GM23338 (cell line): ENCODE measurements around the gene DDX20. TPM values are rescaled to one million over a fixed set of nuclear protein-coding genes. Genes with fewer than 3 reads are reported as not detected.

Source experiments
- ATAC-seq: fragments of 200-7000 bp; cut with Tn5 transposase; 3 replicates; pipeline ENCODE4 v1.9.1; 2020
- DNase-seq: peaks from one replicate; pipeline ENCODE4 v3.0.0-alpha.2; 2015; ENCODE audit warnings: low spot score
- H2AFZ ChIP-seq: fragments of 200-600 bp; sonication (generic); 2 replicates; pipeline ENCODE4 v1.8.0; 2016; ENCODE audit warnings: antibody characterized with exemption, mild to moderate bottlenecking, moderate library complexity
- H3F3A ChIP-seq: fragments of 200-600 bp; sonication (generic); replicated peaks from 2 replicates; pipeline ENCODE4 v1.8.0; 2017; ENCODE audit warnings: antibody characterized with exemption, mixed run types, low read depth
- H3K27ac ChIP-seq: fragments of 200-600 bp; sonication (generic); 2 replicates; pipeline ENCODE4 v1.6.1; 2016; ENCODE audit warnings: low read depth
- H3K27me3 ChIP-seq: fragments of 200-600 bp; sonication (generic); 2 replicates; pipeline ENCODE4 v1.8.0; 2016; ENCODE audit warnings: mild to moderate bottlenecking, mixed run types, moderate library complexity; ENCODE audit not compliant: insufficient read depth
- H3K36me3 ChIP-seq: fragments of 200-600 bp; sonication (generic); 2 replicates; pipeline ENCODE4 v1.8.0; 2016; ENCODE audit warnings: mild to moderate bottlenecking; ENCODE audit not compliant: insufficient read depth
- H3K4me1 ChIP-seq: fragments of 200-600 bp; sonication (generic); 2 replicates; pipeline ENCODE4 v1.8.0; 2016; ENCODE audit warnings: mild to moderate bottlenecking, moderate library complexity; ENCODE audit not compliant: insufficient read depth
- H3K4me2 ChIP-seq: fragments of 200-600 bp; sonication (generic); 2 replicates; pipeline ENCODE4 v1.7.1; 2017; ENCODE audit warnings: mixed run types
- H3K4me3 ChIP-seq: fragments of 200-600 bp; sonication (generic); 2 replicates; pipeline ENCODE4 v1.6.1; 2016; ENCODE audit warnings: mixed run types
- H3K79me2 ChIP-seq: fragments of 200-600 bp; sonication (generic); replicated peaks from 2 replicates; pipeline ENCODE4 v1.8.0; 2017; ENCODE audit warnings: mild to moderate bottlenecking; ENCODE audit not compliant: insufficient read depth
- H3K9me2 ChIP-seq: fragments of 200-600 bp; sonication (generic); 2 replicates; pipeline ENCODE4 v1.8.0; 2017; ENCODE audit not compliant: insufficient read depth
- H4K20me1 ChIP-seq: fragments of 200-600 bp; sonication (generic); replicated peaks from 2 replicates; pipeline ENCODE4 v1.8.0; 2017; ENCODE audit warnings: mild to moderate bottlenecking; ENCODE audit not compliant: insufficient read depth
- H3K27ac Mint-ChIP-seq: 2 replicates; pipeline ENCODE4 v1.8.0; 2020; ENCODE audit warnings: inconsistent platforms, mild to moderate bottlenecking, moderate library complexity, mixed read lengths
- H3K27me3 Mint-ChIP-seq: 3 replicates; pipeline ENCODE4 v1.8.0; 2022; ENCODE audit warnings: low read depth, mild to moderate bottlenecking, moderate library complexity, mixed read lengths, inconsistent platforms; ENCODE audit not compliant: insufficient read depth, poor library complexity
- H3K36me3 Mint-ChIP-seq: 3 replicates; pipeline ENCODE4 v1.8.0; 2021; ENCODE audit warnings: low read depth, mild to moderate bottlenecking, inconsistent platforms, moderate library complexity, mixed read lengths
- H3K4me1 Mint-ChIP-seq: 3 replicates; pipeline ENCODE4 v1.8.0; 2020; ENCODE audit warnings: mild to moderate bottlenecking, inconsistent platforms, mixed read lengths
- H3K4me3 Mint-ChIP-seq: 3 replicates; pipeline ENCODE4 v1.8.0; 2021; ENCODE audit warnings: moderate library complexity, mild to moderate bottlenecking, inconsistent platforms, mixed read lengths
- H3K9me3 Mint-ChIP-seq: 3 replicates; pipeline ENCODE4 v1.8.0; 2020; ENCODE audit warnings: moderate library complexity, mild to moderate bottlenecking, inconsistent platforms, mixed read lengths
- CTCF ChIP-seq, 2 experiments: fragments of 200-600 bp in 1 of 2; sonication (generic) in 1 of 2; conservative IDR thresholded peaks; 2 replicates each; pipeline versions ENCODE4 v1.5.1 to v1.6.1; 2016 to 2017; ENCODE audit warnings: antibody characterized with exemption in 2 of 2, low read depth in 2 of 2, mild to moderate bottlenecking in 2 of 2, moderate library complexity in 1 of 2
- EZH2phosphoT487 ChIP-seq: fragments of 200-600 bp; sonication (generic); IDR thresholded peaks from one replicate; pipeline ENCODE4 v1.8.1; 2018; ENCODE audit warnings: antibody characterized with exemption; ENCODE audit not compliant: unreplicated experiment
- NANOG ChIP-seq: IDR thresholded peaks from 2 replicates; pipeline ENCODE4 v1.6.1; 2016; ENCODE audit warnings: antibody characterized with exemption, borderline replicate concordance
- REST ChIP-seq: IDR thresholded peaks from one replicate; pipeline ENCODE4 v1.6.1; 2018; ENCODE audit warnings: antibody characterized with exemption; ENCODE audit not compliant: unreplicated experiment
- STAT1 ChIP-seq: IDR thresholded peaks from one replicate; pipeline ENCODE4 v1.6.1; 2016; ENCODE audit warnings: antibody characterized with exemption; ENCODE audit not compliant: unreplicated experiment
- ZNF114 ChIP-seq: fragments of 250-450 bp; sonication (Bioruptor Pico); IDR thresholded peaks from 2 replicates; pipeline ENCODE4 v1.5.0; 2020; ENCODE audit warnings: mild to moderate bottlenecking, moderate library complexity
- ZNF331 ChIP-seq: fragments of 250-450 bp; sonication (Bioruptor Pico); IDR thresholded peaks from 2 replicates; pipeline ENCODE4 v1.5.0; 2020; ENCODE audit warnings: low read depth, mild to moderate bottlenecking, moderate library complexity
- polyA plus RNA-seq: library from polyadenylated mRNA; unstranded; fragments of >200 nt; fragmentation: Nextera tagmentation; extraction: Ambion mirVana; gene quantifications from 2 replicates; pipeline ENCODE4 v1.2.1, GENCODE V29; 2016
- total RNA-seq: library from RNA; depleted of rRNA; stranded (reverse); fragments of >200 nt; shearing (Covaris generic); gene quantifications from 2 replicates; pipeline ENCODE4 v1.2.3, GENCODE V29; 2014
- TF ChIP-seq, protein P1 (sequence below): IDR thresholded peaks from 2 replicates; pipeline ENCODE4 v1.6.1; 2016; ENCODE audit warnings: antibody characterized with exemption

Gene DDX20
- total and polyA plus RNA-seq, 2 experiments from 2014 or later = 11.9 to 54.4 TPM

DNA sequence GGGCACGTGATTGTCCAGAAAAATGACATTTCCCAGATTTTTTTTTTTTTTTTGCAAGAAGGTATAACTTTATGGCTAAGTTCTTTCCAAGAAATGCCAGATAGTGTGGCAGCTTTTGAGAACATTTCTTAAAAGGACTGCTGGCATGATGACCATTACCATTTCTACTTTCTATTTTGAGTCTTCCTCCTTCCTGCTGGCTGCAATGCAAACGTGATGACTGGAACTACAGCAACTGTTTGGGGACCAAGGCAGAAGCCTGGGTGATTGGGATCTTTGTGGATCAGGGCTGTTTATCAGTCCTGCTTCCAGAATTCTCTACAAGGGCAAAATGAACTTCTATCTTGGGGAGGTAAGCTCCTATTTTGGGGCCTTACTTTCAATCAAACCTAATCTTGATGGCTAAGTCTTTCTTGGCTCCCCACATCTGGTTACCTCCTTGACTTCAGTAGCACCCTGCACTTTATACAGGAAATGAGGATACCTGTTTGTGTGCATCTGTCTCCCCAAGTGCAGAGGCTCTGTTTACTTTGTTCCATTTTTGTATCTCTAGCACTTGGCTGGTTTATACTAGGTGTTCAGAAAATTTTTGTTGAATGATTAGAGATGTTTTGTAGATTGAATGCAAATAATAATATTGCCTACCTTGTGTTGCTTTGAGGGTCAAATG is 3.7 kb upstream of the DDX20 start (continued):
- no peak for TF ChIP-seq REST

DNA sequence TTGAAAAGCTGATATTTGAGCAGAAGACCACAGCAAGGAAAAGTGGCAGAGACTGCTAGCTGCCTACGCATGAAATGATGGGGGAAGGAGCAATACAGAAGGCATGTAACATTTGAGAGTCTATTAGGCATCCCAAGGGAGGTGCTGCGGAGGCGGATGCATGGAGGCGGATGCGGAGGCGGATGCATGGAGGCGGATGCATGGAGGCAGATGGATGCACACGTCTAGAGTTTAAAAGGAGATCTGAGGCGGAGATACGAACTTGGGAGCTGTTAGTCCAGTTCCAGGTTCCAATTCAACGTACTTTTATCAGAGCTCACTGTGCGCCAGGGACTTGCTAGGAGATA is 744 bp upstream of the DDX20 start:
- Mint-ChIP-seq H3K9me3 (peaks cover 4% of the 10 kb centered on the region; the same call in 1 of the 3 replicates), H3K27ac (peak overlapping the region; percentile 96), H3K27me3 (peaks cover 13% of the 10 kb centered on the region), H3K36me3 (peaks cover 31% of the 10 kb centered on the region), H3K4me3 (peak overlapping the region; percentile 92), H3K4me1 (peaks cover 21% of the 10 kb centered on the region)
- Histone ChIP-seq H3K27me3 (no peaks in the 10 kb centered on the region), H3K79me2 (peaks cover 39% of the 10 kb centered on the region), H4K20me1 (no peaks in the 10 kb centered on the region; the same call in 1 of the 2 replicates), H2AFZ (peak overlapping the region; percentile 100), H3K4me3 (peak overlapping the region; percentile 98), H3K9me2 (no peaks in the 10 kb centered on the region), H3K36me3 (peaks cover 13% of the 10 kb centered on the region; the same call in 1 of the 2 replicates), H3K27ac (peak overlapping the region; percentile 98), H3K4me1 (peaks cover 7% of the 10 kb centered on the region), H3K4me2 (peak overlapping the region; percentile 100), H3F3A (0 out of 2 replicates have a peak, but pooled peaks cover 3% of the 10 kb centered on the region)
- DNase-seq = peak; percentile 60
- ATAC-seq = peak; percentile 39
- TF ChIP-seq NANOG (no peak), CTCF (conservative IDR thresholded peaks at IDR 0.05; ENCODE audit: low read depth in 2 of 2) (no peak), EZH2phosphoT487 (no peak), STAT1 (no peak), ZNF114 (no peak), ZNF331 (CRISPR knock-in tag) (no peak), REST (no peak)
- TF ChIP-seq, protein P1, sequence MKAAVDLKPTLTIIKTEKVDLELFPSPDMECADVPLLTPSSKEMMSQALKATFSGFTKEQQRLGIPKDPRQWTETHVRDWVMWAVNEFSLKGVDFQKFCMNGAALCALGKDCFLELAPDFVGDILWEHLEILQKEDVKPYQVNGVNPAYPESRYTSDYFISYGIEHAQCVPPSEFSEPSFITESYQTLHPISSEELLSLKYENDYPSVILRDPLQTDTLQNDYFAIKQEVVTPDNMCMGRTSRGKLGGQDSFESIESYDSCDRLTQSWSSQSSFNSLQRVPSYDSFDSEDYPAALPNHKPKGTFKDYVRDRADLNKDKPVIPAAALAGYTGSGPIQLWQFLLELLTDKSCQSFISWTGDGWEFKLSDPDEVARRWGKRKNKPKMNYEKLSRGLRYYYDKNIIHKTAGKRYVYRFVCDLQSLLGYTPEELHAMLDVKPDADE = no peak
